Measurements from ENCODE around the gene TNRC18.
"Not testable (repeated sequence)": the region's sequence is repeated elsewhere in the genome, so short reads cannot be mapped to it uniquely, and the experiment has no call there.

TNRC18 gene

DNA sequence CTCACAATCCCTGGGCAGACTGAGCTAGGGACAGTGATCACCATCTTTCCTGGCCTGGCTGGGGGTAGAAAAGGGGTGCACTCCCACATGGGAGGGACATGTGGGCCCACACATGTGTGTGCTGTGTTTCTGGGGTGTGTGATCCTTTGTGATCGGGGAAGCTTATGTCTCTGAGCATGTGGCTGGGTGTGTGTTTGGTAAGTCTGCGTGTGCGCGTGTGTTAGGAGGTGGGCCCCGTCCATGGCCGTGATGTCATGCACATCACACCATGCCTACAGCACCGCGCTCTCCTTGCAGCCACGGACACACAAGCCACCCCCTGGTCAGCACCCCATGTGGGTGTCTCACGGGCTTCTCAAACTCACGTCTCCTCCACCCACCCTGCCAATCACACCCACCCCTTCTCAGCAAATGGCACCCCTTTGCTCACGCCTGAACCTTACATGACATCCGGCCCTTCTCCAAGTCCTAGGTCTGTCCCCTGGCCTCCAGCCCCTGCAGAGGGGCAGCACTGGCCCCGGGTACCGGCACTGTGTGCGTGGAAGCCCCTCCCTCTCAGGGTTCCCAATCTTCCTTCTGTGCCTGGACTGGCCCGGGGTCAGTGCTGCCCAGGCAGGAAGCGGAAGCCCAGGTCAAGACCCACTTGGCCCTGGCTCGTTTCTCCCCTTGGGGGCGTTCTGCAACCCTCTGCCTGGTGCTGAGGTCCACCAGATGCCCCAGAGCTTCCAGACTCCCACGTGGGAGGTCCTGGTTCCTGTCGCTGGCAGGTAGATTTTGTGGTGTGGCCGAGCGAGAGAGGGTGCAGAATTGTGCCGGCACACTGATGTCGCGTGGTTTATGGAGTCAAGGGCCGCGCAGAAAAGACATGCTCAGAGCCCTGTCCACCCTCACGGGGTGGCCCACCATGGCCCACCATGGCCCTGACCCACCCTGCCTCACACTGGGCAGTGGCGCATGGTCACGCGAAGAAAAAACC, 128.3 kb downstream of the TNRC18 start:
- peak overlapping the region; percentile 38 for H3K4me3 ChIP-seq (ENCODE audit: low read depth, low read length)

DNA sequence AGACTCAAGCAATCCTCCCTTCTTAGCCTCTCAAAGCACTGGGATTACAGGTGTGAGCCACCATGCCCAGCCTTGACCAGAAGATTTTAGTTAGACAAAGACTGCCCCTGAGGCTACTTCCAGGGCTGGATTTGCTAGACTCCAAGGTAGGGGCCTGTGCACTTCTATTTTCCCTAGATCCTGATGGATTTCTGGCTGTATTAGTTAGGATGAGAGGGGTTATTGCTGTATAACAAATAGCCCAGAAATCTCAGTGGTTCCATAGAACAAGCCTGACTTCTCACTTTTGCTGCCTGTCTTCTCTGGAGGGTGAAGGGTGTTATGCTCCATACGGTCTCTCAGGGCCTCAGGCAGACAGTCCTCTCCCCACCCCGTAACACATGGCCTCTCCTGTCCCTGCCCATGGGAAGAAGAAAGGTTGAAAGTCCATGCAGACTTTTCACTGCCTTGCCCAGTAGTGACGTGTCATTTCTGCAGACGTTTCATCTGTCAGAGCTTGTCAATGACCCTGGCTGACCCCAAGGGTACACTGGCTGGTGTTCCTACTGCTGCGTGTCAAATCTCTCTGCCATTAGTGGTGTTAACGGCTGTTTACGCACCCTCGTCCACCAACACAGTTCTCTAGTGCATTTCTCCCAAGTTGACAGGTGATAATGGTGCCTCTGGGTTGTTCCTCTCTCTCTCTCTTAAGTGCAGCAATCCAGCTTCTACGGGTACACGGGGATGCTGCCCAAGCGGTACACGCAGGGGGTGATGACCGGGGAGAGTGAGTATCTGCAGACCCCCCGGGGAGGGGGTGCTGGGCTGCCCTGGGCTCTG, 129.3 kb downstream of the TNRC18 start:
- no peak overlapping the region for H3K4me3 ChIP-seq (ENCODE audit: low read depth, low read length)

DNA sequence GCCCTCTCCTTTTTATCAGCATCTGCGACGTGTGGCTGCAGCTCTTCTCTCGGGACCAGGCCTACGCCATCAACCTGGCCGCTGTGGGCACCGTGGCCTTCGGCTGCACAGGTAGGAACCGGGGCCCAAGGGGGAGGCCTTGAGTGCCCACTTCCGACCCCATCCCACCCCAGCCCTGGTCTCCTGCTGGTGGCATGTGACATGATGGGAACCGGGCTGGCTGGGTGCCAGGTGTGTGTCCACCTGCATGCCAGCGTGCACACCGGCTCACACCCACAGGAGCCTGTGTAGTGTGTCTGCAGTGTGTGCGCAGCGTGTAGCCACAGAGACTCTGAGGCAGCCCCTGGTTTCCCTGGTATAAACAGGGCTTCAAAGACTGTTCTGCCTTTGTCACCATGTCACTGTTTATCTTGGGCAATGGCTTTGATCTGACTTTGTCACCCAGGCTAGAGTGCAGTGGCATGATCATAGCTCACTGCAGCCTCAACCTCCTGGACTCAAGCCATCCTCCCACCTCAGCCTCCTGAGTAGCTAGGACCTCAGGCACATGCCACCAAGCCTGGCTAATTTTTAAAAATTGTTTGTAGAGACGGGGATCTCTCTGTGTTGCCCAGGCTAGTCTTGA, 131.8 kb downstream of the TNRC18 start:
- H3K4me3 ChIP-seq (ENCODE audit: low read depth, low read length): not testable (repeated sequence)

DNA sequence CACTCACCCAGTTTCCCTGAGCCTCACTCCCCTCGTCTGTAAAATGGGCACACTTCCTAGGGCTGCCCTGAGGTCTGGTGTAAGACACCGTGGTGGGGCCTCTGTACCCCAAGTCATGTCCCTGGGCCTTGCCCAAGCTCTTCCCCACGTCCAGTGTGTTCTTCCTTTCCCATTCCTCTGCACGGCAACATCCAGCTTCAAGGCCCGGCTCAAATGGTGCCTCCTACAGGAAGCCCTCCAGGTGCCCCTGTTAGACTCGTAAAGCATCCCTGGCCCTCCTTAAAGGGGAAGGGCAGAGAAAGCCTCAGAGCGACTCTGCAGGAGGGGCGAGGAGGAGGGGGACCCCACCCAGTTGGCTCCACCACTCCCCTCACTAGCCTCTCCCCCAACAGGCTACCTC, 132.3 kb downstream of the TNRC18 start:
- H3K4me3 ChIP-seq (ENCODE audit: low read depth, low read length): no peak overlapping the region

DNA sequence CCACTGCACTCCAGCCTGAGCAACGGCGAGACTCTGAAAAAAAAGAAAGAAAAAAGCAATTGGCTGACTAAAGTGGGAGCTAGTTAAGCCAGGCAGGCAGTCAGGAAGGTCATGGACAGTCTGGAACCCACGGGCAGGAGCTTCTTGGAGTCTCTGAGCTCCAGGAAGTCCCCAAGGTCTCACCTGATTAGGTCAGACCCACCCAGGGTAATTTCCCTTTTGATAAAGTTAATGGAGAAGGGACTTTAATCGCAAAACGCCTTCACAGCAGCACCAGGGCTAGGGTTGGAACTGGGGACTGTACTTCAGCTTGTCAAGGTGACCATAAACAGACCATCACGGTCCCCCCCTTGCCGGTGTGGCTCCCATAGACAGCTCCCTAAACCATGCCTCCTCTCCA, 134.3 kb downstream of the TNRC18 start:
- H3K4me3 ChIP-seq (ENCODE audit: low read depth, low read length): no peak overlapping the region

DNA sequence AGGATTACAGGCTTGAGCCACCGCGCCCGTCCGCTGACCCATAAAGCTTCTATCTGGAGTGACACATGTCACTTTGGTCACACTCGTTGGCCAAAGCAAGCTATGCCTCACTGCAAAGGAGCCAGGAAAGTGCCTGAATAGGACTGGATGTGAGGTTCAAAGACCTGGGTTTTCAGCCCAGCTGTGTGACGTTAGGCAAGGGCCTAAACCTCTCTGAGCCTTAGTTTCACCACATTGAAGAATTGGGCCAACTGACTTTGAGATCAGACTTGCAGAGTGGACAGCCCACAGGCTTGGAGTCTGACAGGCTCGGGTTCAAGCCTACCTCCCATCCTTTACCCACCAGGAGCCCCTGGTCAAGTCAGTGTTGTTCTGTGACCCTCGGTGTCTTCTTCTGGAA, 135.1 kb downstream of the TNRC18 start:
- not testable (repeated sequence) for H3K4me3 ChIP-seq (ENCODE audit: low read depth, low read length)

DNA sequence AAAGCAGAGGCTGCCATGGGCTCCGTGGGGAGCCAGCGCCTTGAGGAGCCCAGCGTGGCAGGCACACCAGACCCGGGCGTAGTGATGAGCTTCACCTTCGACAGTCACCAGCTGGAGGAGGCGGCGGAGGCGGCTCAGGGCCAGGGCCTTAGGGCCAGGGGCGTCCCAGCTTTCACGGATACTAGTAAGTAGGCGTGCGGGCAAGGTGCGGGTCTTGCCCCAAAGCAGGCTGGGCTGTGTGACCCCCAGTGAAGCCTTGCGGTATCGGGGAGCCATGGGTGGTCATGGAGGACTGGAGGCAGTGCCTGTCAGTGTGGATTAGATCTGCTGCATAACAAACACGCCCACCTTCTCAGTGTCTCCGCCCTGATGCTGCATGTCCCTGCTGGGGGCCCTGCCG, 135.8 kb downstream of the TNRC18 start:
- no peak overlapping the region for H3K4me3 ChIP-seq (ENCODE audit: low read depth, low read length)

DNA sequence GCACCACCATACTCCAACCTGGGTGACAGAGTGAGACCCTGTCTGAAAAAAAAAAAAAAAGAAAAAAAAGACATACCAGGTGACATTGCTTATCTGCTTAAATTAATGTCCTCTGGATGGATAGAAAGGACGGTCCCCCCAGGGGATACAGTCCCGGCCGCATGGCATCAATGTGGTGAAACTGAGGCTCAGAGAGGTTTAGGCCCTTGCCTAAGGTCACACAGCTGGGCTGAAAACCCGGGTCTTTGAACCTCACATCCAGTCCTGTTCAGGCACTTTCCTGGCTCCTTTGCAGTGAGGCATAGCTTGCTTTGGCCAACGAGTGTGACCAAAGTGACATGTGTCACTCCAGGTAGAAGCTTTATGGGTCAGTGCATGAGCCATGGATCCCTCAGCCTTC, 136.3 kb downstream of the TNRC18 start:
- H3K4me3 ChIP-seq (ENCODE audit: low read depth, low read length): not testable (repeated sequence)

DNA sequence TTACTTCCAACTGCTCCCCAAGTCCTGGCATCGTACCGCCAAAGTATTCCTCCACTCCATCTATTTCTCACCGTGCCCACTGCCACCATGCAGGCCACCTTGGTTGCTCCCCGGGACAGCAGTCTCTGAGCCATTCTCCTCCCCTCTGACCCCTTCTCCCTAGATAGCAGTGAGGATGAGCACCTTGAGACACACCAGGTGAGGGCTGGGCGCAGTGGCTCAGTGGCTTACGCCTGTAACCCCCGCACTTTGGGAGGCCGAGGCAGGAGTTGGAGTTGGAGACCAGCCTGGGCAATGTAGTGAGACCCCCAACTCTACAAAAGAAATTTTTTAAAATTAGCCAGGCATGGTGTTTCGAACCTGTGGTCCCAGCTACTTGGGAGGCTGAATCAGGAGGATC, 136.7 kb downstream of the TNRC18 start:
- no peak overlapping the region for H3K4me3 ChIP-seq (ENCODE audit: low read depth, low read length)

DNA sequence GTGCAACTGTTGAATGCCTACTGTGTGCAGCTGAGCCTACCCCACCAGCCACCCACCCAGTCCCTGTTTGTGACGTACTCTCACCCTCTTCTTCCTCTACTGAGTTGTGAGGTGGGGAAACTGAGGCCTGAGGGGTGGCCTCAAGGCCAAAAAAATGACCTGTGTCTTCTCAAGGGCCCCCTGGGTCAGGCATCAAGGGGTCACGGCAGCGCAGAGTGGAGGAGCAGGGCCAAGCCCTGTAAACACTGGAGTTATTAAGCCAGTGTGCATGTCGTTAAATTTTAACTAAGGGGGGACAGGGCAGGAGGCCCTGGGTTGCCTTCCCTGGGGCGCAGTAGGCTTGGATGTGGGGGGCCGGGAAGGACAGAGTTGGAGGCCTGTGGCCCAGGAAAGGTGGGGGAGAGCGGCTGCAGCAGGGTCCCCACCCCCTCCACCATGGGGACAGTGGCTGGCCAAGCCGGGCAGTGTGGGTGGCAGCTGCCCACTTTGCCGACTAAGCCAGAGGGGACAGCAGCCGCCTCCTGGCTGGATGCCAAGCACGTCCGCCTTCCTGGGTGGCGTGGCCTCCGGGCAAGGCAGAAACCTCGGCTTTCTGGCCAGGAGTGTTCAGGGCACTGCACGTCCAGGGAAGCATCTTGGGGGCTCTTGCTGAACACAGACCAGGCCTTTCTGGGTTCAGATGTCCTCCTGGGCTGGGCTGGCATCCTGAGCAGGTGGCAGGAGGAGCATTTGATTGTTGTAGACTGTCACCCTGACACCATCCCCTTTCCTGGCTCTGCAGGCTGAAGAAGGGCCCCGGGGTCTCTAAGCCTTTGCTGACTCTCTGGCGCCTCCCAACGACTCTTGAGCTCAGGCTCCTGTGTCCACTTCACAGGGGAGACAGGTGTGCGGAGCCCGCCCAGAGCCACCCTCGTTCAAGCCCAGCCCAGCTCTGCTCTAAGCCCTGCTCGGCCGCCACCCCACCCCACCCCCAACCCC, 139.0 kb downstream of the TNRC18 start:
- H3K4me3 ChIP-seq (ENCODE audit: low read depth, low read length): no peak overlapping the region

DNA sequence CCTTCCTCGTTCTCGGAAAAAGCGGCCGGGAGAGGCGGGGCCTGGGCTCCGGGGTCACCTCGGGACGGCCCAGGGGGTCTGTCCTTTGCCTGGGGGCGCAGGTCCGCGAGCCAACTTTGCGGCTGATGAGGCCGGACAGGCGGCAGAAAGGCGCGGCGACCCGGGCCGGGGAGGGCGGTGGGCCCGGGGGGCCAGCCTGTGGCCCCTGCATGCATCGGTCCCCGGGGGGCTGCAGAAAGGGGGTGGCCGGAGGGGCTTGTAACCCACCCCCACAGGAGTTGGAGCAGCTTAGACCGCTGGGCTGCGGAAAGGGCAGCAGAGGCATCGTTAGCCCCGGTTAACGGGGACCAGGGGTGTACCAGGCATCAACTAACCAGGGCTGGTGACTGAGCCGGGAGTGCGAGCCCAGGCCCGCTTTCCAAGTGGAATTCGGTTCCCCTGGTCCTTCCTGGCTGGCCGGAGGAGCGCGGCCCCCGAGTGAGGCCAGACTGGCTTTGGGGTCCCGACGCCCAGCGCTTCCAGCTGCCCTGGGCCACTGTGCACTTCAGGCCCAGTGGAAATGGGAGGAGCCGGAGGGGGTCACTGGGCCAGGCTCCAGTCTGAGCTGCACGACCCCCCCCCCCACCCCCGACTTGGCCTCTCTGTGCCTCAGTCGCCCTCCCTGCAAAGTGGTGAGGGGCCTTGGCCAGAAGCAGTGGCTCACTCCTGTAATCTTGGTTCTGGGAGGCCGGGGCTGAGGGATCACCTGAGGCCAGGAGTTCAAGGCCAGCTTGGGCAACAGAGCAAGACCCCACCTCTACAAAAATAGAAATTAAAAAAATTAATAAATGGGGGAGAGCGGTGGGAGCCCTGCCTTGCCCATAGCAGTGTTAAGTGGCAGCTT, 140.0 kb downstream of the TNRC18 start:
- H3K4me3 ChIP-seq (ENCODE audit: low read depth, low read length): peak overlapping the region; percentile 8

DNA sequence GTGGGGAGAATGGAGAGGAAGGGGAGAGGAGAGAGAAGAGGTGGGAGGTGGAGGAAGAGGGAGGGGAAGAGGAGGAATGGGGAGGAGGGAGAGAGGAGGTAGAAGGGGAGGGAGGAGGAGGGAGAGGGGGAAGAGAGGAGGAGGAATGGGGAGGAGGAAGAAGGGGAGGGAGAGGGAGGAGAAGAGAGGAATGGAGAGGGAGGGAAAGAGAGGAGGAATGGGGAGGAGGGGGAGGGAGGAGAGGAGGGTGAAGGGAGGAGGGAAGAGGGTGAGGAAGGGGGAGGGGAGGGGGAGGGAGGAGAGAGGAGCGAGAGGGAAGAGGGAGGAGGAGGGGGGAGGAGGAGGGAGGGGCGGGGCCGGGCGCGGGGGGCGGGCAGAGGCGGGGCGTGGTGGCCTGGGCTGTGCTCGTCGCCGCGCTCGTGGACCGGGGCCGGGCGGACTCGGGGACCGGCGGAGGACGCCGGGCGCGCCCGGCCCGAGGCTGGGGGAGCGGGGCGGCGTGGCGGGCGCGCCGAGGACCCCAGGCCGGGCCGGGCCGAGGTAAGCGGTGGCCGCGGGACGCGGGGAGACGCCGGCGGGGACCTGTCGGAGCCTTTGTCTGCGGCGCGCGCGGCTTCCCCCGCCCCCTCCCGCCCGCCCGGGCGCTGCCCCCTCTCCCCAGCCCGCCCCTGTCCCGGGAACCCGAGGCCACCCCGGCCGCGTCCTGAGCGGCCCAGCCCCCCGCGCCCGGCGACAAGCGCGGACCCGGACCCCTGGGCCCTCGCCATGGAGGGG, 140.9 kb downstream of the TNRC18 start, which contains the start of gene SLC29A4:
Gene SLC29A4 (plus strand): TSS at position 401 of the 774 bp plus-strand sequence. CDS start 4,874 bp downstream, outside the sequence.
- peak within 1 kb of the TSS; percentile 8 for H3K4me3 ChIP-seq (ENCODE audit: low read depth, low read length)

DNA sequence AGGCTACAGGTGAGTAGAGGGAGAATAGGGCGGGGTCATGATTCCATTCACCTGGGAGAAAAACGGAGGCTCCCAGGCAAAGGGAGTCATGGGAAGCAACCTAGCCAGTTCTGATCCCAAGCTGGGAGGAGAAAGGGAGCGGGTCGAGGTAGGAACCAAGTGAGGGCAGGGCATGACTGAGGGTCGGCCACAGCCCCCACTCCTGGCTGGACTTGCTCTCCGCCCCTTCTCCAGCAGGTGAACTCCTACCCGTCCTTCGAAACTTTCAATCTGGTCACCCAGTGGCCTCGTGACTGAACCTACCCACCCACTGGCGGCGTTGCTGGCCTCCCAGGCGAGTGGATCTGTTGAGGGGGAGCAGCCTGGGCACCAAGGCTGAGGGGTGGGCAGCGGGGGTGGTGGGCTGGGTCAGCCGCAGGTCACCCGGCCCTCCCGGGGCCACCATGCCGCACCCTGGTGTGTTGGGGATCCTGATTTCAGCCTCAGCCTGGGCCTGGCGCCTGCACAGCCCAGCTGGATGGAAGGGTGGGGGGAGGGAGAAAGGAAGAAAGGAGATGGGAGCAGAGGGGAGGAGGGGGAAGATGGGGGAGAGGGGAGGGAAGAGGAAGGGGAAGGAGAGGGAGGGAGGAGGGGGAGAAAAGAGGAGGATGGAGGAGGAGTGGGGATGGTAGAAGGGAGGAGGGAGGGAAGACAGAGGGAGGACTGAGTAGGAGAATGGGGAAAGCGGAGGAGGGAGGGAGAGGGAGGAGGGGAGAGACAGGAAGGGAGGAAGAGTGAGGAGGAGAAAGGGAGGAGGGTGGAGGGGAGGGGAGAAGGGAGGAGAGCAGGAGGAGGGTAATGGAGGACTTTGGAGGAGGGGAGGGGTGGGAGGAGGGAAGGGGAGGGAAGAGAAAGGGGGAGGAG, 141.8 kb downstream of the TNRC18 start:
- not testable (repeated sequence) for H3K4me3 ChIP-seq (ENCODE audit: low read depth, low read length)

DNA sequence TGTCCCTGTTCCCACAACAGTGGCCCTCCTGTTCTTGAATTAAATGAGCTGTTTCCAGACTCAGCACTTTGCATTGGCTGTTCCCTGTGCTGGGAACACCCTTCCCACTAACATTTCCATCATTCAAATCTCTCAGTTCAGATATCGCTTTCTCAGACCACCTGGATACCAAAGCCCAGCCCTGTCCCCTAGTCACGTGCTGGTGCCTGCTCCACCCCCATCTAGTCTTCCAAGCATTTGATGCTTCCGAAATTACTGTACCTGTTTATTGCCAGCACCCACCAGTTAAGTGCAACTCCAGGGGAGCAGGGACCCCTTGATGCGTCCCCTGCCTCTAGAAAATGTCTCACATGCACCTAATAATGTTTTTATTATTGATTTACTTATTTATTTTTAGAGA, 143.9 kb downstream of the TNRC18 start:
- H3K4me3 ChIP-seq (ENCODE audit: low read depth, low read length): no peak overlapping the region

DNA sequence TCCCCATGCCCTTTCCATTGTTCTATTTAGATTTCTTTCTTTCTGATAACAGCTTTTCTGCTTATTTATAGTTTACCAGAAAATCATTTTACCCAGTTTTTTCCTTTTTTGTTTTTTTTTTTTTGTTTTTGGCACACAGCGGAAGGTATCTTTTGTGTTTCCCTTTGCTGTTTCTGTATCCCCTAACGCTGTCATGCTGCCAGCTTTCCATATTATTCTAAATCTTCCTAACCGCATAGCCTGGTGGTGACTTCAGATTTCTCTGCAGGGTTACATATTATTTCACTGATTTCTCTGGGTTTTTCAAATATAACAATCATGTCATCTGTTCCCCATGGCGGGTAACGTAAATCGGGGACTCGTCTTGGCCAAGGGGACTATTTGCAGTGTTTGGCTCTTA, 144.9 kb downstream of the TNRC18 start:
- no peak overlapping the region for H3K4me3 ChIP-seq (ENCODE audit: low read depth, low read length)

DNA sequence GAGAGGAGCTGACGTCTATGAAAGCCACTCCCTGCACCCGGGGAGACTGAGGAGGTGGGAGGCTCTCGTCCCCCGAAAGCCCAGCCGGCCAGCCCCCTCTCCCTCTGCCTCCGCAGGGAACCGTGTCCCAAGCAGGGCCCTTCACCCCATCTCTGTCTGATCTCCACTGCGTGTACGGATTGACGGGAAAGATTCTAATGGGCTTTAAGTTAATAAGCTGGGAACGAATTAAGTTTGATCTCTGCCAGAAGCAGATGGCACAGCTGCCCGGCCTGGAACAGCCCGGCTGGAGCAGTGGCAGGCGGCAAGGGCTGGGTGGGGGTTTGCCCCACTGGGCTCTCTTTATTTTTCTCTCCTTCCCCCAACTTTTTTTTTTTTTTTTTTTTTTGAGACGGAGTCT, 147.0 kb downstream of the TNRC18 start:
- H3K4me3 ChIP-seq (ENCODE audit: low read depth, low read length): no peak overlapping the region

DNA sequence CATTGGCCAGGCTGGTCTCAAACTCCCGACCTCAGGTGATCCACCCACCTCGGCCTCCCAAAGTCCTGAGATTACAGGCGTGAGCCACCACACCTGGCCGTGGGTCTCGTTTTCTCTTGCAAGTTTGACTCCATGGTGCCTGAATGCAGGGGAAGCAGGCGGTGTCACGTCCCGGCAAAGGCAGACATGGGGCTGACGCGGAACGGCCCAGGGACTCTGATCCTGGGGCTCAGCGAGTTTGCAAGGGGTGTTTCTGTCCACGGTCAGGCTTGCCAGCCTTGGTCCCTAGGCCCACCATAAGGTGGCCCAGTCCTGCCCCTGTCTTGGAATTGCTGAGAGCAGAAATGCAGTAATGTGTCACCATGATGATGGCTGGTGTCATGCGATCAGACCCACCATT, 147.5 kb downstream of the TNRC18 start:
- not testable (repeated sequence) for H3K4me3 ChIP-seq (ENCODE audit: low read depth, low read length)

Data from iPS-11a (cell line).